WTC11 (cell line): ENCODE data around the gene DNAH17. TPM values are rescaled to one million over a fixed set of nuclear protein-coding genes. Genes with fewer than 3 reads are reported as not detected.

Source experiments
- ATAC-seq: fragments of 200-7000 bp; cut with Tn5 transposase; 2 replicates; pipeline ENCODE4 v1.10.0; 2021; ENCODE audit warnings: mild to moderate bottlenecking, moderate library complexity
- CTCF ChIA-PET: fragments of 300-600 bp; sonication (Branson Sonifier 250); formaldehyde crosslinking; loops from one replicate; lab custom pipeline; 2021; ENCODE audit warnings: antibody characterized with exemption; lab: Charles Lee
- POLR2A ChIA-PET: fragments of 350-600 bp; sonication (Branson Sonifier 250); formaldehyde crosslinking; loops from one replicate; lab custom pipeline; 2021; ENCODE audit warnings: antibody characterized with exemption; lab: Charles Lee
- DNase-seq: peaks from one replicate; pipeline ENCODE4 v3.0.0; 2021; ENCODE audit warnings: low spot score
- H3K27ac Mint-ChIP-seq: 2 replicates; pipeline ENCODE4 v1.8.0; 2021; ENCODE audit warnings: mixed read lengths
- H3K27me3 Mint-ChIP-seq: 2 replicates; pipeline ENCODE4 v1.8.0; 2021; ENCODE audit warnings: low read depth, mild to moderate bottlenecking, moderate library complexity, mixed read lengths
- H3K36me3 Mint-ChIP-seq: 2 replicates; pipeline ENCODE4 v1.8.0; 2021; ENCODE audit warnings: mixed read lengths
- H3K4me1 Mint-ChIP-seq: 2 replicates; pipeline ENCODE4 v1.8.0; 2022; ENCODE audit warnings: mixed read lengths
- H3K4me3 Mint-ChIP-seq: 2 replicates; pipeline ENCODE4 v1.8.0; 2021; ENCODE audit warnings: mild to moderate bottlenecking, moderate library complexity, mixed read lengths
- H3K9me3 Mint-ChIP-seq: 2 replicates; pipeline ENCODE4 v1.8.0; 2021; ENCODE audit warnings: mixed read lengths
- FOXK1 ChIP-seq: sonication (generic); formaldehyde crosslinking; IDR thresholded peaks from 2 replicates; pipeline ENCODE4 v1.8.0; 2022; ENCODE audit warnings: mild to moderate bottlenecking, moderate library complexity, missing genetic modification reagents
- NR3C1 ChIP-seq: sonication (generic); formaldehyde crosslinking; conservative IDR thresholded peaks from 2 replicates; pipeline ENCODE4 v1.8.1; 2023; ENCODE audit warnings: low read depth, mild to moderate bottlenecking, missing genetic modification reagents
- PRRX2 ChIP-seq: fragments of 250-450 bp; sonication (Bioruptor Pico); IDR thresholded peaks from 2 replicates; pipeline ENCODE4 v1.8.0; 2021; ENCODE audit warnings: mild to moderate bottlenecking
- SOX15 ChIP-seq: fragments of 250-450 bp; sonication (Bioruptor Pico); IDR thresholded peaks from 2 replicates; pipeline ENCODE4 v1.9.0; 2021; ENCODE audit warnings: mild to moderate bottlenecking
- SP1 ChIP-seq: sonication (generic); formaldehyde crosslinking; conservative IDR thresholded peaks from 2 replicates; pipeline ENCODE4 v1.8.1; 2022; ENCODE audit warnings: missing genetic modification reagents
- ZNF263 ChIP-seq: sonication (generic); formaldehyde crosslinking; IDR thresholded peaks from 2 replicates; pipeline ENCODE4 v1.8.1; 2022; ENCODE audit warnings: low read depth, mild to moderate bottlenecking, moderate library complexity, missing genetic modification reagents
- ZNF396 ChIP-seq: fragments of 250-450 bp; sonication (Bioruptor Pico); IDR thresholded peaks from 2 replicates; pipeline ENCODE4 v1.8.0; 2021; ENCODE audit warnings: mild to moderate bottlenecking, moderate library complexity, borderline replicate concordance
- ZNF671 ChIP-seq: fragments of 250-450 bp; sonication (Bioruptor Pico); IDR thresholded peaks from 2 replicates; pipeline ENCODE4 v1.8.0; 2021; ENCODE audit warnings: mild to moderate bottlenecking
- total RNA-seq: library from RNA; stranded (reverse); gene quantifications from 3 replicates; pipeline ENCODE4 v1.2.3, GENCODE V29; 2021
- TF ChIP-seq, protein P1 (sequence below): sonication (generic); formaldehyde crosslinking; conservative IDR thresholded peaks from 2 replicates; pipeline ENCODE4 v1.8.1; 2023; ENCODE audit warnings: mild to moderate bottlenecking, low read depth, missing genetic modification reagents, moderate library complexity
- TF ChIP-seq, protein P2 (sequence below): sonication (generic); formaldehyde crosslinking; IDR thresholded peaks from 2 replicates; pipeline ENCODE4 v1.8.0; 2022; ENCODE audit warnings: missing genetic modification reagents
- TF ChIP-seq, protein P3 (sequence below): sonication (generic); formaldehyde crosslinking; IDR thresholded peaks from 2 replicates; pipeline ENCODE4 v1.8.0; 2022; ENCODE audit warnings: mild to moderate bottlenecking, missing genetic modification reagents
- TF ChIP-seq, protein P4 (sequence below): fragments of 250-450 bp; sonication (Bioruptor Pico); IDR thresholded peaks from 2 replicates; pipeline ENCODE4 v2.1.2; 2022; ENCODE audit warnings: mild to moderate bottlenecking, moderate library complexity
- TF ChIP-seq, protein P5 (sequence below): sonication (generic); formaldehyde crosslinking; IDR thresholded peaks from 2 replicates; pipeline ENCODE4 v1.8.0; 2023; ENCODE audit warnings: mild to moderate bottlenecking, missing genetic modification reagents

Gene DNAH17
- total RNA-seq, 1 experiment from 2014 or later, result 0.87 TPM

DNA sequence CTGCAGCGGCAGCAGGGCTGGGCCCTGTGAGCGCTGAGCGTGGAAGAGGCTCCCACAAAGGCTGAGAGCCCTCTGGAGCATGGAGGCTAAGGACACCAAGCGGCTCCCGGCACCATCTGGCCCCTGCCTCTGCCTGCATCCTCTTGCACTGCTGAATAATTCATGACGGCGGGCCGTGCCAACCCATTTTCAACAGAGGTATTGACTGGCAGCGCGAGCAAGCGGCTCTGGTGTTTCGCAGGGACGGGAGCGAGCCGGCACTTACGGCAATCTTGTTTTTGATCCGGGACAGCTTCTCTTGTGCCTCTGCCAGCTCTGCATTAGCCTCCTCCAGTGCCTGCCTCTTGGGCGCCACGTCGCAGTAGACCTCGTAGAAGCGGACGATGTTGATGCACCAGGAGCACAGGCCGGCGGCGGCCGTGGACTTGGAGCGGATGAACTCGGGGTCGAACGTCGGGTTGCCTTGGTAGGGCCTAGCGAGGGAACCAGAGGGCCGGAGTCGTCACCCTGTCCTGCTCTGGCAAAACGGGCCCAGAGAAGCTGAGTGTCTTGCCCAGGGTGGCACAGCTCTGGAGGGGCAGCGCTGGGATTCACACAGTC lies 118.4 kb downstream of the DNAH17 start (continued):
- TF ChIP-seq, protein P1, sequence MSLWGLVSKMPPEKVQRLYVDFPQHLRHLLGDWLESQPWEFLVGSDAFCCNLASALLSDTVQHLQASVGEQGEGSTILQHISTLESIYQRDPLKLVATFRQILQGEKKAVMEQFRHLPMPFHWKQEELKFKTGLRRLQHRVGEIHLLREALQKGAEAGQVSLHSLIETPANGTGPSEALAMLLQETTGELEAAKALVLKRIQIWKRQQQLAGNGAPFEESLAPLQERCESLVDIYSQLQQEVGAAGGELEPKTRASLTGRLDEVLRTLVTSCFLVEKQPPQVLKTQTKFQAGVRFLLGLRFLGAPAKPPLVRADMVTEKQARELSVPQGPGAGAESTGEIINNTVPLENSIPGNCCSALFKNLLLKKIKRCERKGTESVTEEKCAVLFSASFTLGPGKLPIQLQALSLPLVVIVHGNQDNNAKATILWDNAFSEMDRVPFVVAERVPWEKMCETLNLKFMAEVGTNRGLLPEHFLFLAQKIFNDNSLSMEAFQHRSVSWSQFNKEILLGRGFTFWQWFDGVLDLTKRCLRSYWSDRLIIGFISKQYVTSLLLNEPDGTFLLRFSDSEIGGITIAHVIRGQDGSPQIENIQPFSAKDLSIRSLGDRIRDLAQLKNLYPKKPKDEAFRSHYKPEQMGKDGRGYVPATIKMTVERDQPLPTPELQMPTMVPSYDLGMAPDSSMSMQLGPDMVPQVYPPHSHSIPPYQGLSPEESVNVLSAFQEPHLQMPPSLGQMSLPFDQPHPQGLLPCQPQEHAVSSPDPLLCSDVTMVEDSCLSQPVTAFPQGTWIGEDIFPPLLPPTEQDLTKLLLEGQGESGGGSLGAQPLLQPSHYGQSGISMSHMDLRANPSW (CRISPR knock-in tag), result no peak
- TF ChIP-seq, protein P2, sequence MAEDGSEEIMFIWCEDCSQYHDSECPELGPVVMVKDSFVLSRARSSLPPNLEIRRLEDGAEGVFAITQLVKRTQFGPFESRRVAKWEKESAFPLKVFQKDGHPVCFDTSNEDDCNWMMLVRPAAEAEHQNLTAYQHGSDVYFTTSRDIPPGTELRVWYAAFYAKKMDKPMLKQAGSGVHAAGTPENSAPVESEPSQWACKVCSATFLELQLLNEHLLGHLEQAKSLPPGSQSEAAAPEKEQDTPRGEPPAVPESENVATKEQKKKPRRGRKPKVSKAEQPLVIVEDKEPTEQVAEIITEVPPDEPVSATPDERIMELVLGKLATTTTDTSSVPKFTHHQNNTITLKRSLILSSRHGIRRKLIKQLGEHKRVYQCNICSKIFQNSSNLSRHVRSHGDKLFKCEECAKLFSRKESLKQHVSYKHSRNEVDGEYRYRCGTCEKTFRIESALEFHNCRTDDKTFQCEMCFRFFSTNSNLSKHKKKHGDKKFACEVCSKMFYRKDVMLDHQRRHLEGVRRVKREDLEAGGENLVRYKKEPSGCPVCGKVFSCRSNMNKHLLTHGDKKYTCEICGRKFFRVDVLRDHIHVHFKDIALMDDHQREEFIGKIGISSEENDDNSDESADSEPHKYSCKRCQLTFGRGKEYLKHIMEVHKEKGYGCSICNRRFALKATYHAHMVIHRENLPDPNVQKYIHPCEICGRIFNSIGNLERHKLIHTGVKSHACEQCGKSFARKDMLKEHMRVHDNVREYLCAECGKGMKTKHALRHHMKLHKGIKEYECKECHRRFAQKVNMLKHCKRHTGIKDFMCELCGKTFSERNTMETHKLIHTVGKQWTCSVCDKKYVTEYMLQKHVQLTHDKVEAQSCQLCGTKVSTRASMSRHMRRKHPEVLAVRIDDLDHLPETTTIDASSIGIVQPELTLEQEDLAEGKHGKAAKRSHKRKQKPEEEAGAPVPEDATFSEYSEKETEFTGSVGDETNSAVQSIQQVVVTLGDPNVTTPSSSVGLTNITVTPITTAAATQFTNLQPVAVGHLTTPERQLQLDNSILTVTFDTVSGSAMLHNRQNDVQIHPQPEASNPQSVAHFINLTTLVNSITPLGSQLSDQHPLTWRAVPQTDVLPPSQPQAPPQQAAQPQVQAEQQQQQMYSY (CRISPR knock-in tag), result no peak

DNA sequence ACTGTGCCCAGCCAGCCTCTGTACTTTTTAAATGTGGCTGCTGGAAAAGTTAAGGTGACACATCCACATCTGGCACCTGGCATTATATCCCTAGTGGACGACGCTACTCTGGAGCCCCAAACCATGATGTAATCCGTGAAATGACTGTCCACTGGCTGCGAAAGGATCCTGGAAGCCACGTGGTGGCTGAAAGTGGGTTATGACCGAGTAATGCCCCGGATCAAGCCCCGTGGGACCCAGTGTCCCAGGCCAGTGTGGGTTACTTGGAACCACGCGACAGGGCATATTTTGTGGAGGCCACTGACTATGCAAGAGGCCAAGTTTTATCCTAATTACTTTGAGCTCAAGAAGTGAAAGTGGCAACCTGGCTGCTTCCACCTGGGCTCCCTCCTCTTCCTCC lies 119.1 kb downstream of the DNAH17 start:
- H3K27ac Mint-ChIP-seq, result no peak overlapping the region
- no peak overlapping the region for H3K4me3 Mint-ChIP-seq
- no peaks in the 10 kb centered on the region for H3K27me3 Mint-ChIP-seq
- POLR2A ChIA-PET, result no interaction called here
- no peaks in the 10 kb centered on the region for H3K4me1 Mint-ChIP-seq
- CTCF ChIA-PET, result interaction anchor here (1.3 kb wide), 1 partner anchor 206 kb away, joined by 4 read pairs; no protein-coding TSS in a partner anchor
- no peaks in the 10 kb centered on the region for H3K9me3 Mint-ChIP-seq
- DNase-seq, result no peak
- no peaks in the 10 kb centered on the region for H3K36me3 Mint-ChIP-seq
- no peak for TF ChIP-seq ZNF671 (CRISPR knock-in tag)
- no peak for TF ChIP-seq ZNF396 (CRISPR knock-in tag)
- TF ChIP-seq, protein P3, sequence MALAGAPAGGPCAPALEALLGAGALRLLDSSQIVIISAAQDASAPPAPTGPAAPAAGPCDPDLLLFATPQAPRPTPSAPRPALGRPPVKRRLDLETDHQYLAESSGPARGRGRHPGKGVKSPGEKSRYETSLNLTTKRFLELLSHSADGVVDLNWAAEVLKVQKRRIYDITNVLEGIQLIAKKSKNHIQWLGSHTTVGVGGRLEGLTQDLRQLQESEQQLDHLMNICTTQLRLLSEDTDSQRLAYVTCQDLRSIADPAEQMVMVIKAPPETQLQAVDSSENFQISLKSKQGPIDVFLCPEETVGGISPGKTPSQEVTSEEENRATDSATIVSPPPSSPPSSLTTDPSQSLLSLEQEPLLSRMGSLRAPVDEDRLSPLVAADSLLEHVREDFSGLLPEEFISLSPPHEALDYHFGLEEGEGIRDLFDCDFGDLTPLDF, result no peak
- TF ChIP-seq, protein P4, sequence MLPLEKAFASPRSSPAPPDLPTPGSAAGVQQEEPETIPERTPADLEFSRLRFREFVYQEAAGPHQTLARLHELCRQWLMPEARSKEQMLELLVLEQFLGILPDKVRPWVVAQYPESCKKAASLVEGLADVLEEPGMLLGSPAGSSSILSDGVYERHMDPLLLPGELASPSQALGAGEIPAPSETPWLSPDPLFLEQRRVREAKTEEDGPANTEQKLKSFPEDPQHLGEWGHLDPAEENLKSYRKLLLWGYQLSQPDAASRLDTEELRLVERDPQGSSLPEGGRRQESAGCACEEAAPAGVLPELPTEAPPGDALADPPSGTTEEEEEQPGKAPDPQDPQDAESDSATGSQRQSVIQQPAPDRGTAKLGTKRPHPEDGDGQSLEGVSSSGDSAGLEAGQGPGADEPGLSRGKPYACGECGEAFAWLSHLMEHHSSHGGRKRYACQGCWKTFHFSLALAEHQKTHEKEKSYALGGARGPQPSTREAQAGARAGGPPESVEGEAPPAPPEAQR, result no peak
- TF ChIP-seq SP1 (CRISPR knock-in tag), result no peak
- TF ChIP-seq FOXK1, result no peak
- TF ChIP-seq SOX15 (CRISPR knock-in tag), result no peak
- TF ChIP-seq, protein P5, sequence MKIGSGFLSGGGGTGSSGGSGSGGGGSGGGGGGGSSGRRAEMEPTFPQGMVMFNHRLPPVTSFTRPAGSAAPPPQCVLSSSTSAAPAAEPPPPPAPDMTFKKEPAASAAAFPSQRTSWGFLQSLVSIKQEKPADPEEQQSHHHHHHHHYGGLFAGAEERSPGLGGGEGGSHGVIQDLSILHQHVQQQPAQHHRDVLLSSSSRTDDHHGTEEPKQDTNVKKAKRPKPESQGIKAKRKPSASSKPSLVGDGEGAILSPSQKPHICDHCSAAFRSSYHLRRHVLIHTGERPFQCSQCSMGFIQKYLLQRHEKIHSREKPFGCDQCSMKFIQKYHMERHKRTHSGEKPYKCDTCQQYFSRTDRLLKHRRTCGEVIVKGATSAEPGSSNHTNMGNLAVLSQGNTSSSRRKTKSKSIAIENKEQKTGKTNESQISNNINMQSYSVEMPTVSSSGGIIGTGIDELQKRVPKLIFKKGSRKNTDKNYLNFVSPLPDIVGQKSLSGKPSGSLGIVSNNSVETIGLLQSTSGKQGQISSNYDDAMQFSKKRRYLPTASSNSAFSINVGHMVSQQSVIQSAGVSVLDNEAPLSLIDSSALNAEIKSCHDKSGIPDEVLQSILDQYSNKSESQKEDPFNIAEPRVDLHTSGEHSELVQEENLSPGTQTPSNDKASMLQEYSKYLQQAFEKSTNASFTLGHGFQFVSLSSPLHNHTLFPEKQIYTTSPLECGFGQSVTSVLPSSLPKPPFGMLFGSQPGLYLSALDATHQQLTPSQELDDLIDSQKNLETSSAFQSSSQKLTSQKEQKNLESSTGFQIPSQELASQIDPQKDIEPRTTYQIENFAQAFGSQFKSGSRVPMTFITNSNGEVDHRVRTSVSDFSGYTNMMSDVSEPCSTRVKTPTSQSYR (CRISPR knock-in tag), result no peak
- no peak for TF ChIP-seq PRRX2 (CRISPR knock-in tag)
- no peak for TF ChIP-seq ZNF263
- TF ChIP-seq NR3C1 (CRISPR knock-in tag), result no peak
- no peak for ATAC-seq
